IMR-90 (cell line): Measurements from ENCODE around the gene IFRD1. TPM values are rescaled to one million over a fixed set of nuclear protein-coding genes. Genes with fewer than 3 reads are reported as not detected.

Experiments used
- ATAC-seq: fragments of 200-7000 bp; cut with Tn5 transposase; 2 replicates; pipeline ENCODE4 v1.9.1; 2020; ENCODE audit warnings: low read depth, mild to moderate bottlenecking, moderate library complexity
- BruUV-seq: library from RNA; stranded (reverse); fragments of 400-500 nt; replicated peaks from 2 replicates; lab custom pipeline; 2021; lab: Mats Ljungman, UMichigan
- CTCF ChIA-PET: fragments of 300-600 bp; formaldehyde crosslinking; extraction: SDS; loops from one replicate; lab custom pipeline; 2021; ENCODE audit warnings: antibody characterized with exemption; lab: Yijun Ruan, JAX
- POLR2A ChIA-PET: fragments of 300-600 bp; sonication (Branson Sonifier 250); formaldehyde crosslinking; loops from one replicate; lab custom pipeline; 2022; ENCODE audit warnings: antibody characterized with exemption; ENCODE audit not compliant: unreplicated experiment; lab: Charles Lee
- DNase-seq: peaks from one replicate; pipeline ENCODE4 v3.0.0; 2013
- H2AFZ ChIP-seq: replicated peaks from 2 replicates; pipeline ENCODE3; 2013; ENCODE audit warnings: low read length, mild to moderate bottlenecking; ENCODE audit not compliant: poor library complexity
- H2AK5ac ChIP-seq: 2 replicates; pipeline ENCODE4 v1.6.1; 2013; ENCODE audit warnings: low read depth, low read length, inconsistent platforms
- H2AK9ac ChIP-seq: replicated peaks from 2 replicates; pipeline ENCODE3; 2013; ENCODE audit warnings: mild to moderate bottlenecking, low read depth, low read length, moderate library complexity; ENCODE audit not compliant: poor library complexity
- H2BK120ac ChIP-seq: 2 replicates; pipeline ENCODE4 v1.6.1; 2013; ENCODE audit warnings: low read depth, low read length, inconsistent platforms
- H2BK15ac ChIP-seq: 3 replicates; pipeline ENCODE4 v1.6.1; 2013; ENCODE audit warnings: low read depth, low read length, inconsistent platforms
- H2BK20ac ChIP-seq: 2 replicates; pipeline ENCODE4 v1.6.1; 2013; ENCODE audit warnings: low read depth, mild to moderate bottlenecking, inconsistent platforms, low read length, moderate library complexity
- H2BK5ac ChIP-seq: 2 replicates; pipeline ENCODE4 v1.6.1; 2013; ENCODE audit warnings: mild to moderate bottlenecking, low read depth, low read length, inconsistent platforms; ENCODE audit not compliant: poor library complexity, severe bottlenecking
- H3K14ac ChIP-seq: replicated peaks from 2 replicates; pipeline ENCODE4 v1.6.1; 2013; ENCODE audit warnings: low read depth, low read length, inconsistent platforms
- H3K18ac ChIP-seq: 2 replicates; pipeline ENCODE4 v1.6.1; 2013; ENCODE audit warnings: low read depth, low read length, control low read depth
- H3K23ac ChIP-seq: 2 replicates; pipeline ENCODE4 v1.6.1; 2013; ENCODE audit warnings: low read depth, low read length, inconsistent platforms
- H3K27ac ChIP-seq: 2 replicates; pipeline ENCODE4 v1.5.1; 2013; ENCODE audit warnings: mild to moderate bottlenecking, control low read depth, low read length; ENCODE audit not compliant: insufficient read depth
- H3K27me3 ChIP-seq: 2 replicates; pipeline ENCODE4 v1.6.1; 2013; ENCODE audit warnings: low read length; ENCODE audit not compliant: control insufficient read depth, insufficient read depth
- H3K36me3 ChIP-seq: 2 replicates; pipeline ENCODE4 v1.6.1; 2013; ENCODE audit warnings: low read length, mixed read lengths; ENCODE audit not compliant: control insufficient read depth, insufficient read depth
- H3K4ac ChIP-seq: 2 replicates; pipeline ENCODE4 v1.6.1; 2013; ENCODE audit warnings: low read depth, low read length, inconsistent platforms
- H3K4me1 ChIP-seq: 2 replicates; pipeline ENCODE4 v1.6.1; 2013; ENCODE audit warnings: low read length, mixed read lengths; ENCODE audit not compliant: control insufficient read depth, insufficient read depth
- H3K4me2 ChIP-seq: 2 replicates; pipeline ENCODE4 v1.6.1; 2013; ENCODE audit warnings: low read depth, mild to moderate bottlenecking, control low read depth, low read length, moderate library complexity
- H3K4me3 ChIP-seq: 2 replicates; pipeline ENCODE4 v1.5.1; 2013; ENCODE audit warnings: low read depth, mild to moderate bottlenecking, control low read depth, low read length, moderate library complexity; ENCODE audit not compliant: insufficient read depth
- H3K56ac ChIP-seq: 2 replicates; pipeline ENCODE4 v1.6.1; 2013; ENCODE audit warnings: low read length, inconsistent platforms; ENCODE audit not compliant: insufficient read depth; ENCODE audit errors: extremely low read depth
- H3K79me1 ChIP-seq, 2 experiments: 2 replicates each; pipeline ENCODE4 v1.6.1; 2013; ENCODE audit warnings: low read length in 2 of 2, inconsistent platforms in 1 of 2, low read depth in 1 of 2
- H3K9ac ChIP-seq: 2 replicates; pipeline ENCODE4 v1.6.1; 2013; ENCODE audit warnings: low read depth, low read length, control low read depth
- H3K9me1 ChIP-seq: 2 replicates; pipeline ENCODE4 v1.6.1; 2013; ENCODE audit warnings: low read length, inconsistent platforms; ENCODE audit not compliant: insufficient read depth
- H3K9me3 ChIP-seq: 2 replicates; pipeline ENCODE4 v1.6.1; 2013; ENCODE audit warnings: low read length; ENCODE audit not compliant: control insufficient read depth, insufficient read depth
- H4K20me1 ChIP-seq: 2 replicates; pipeline ENCODE4 v1.6.1; 2013; ENCODE audit warnings: low read length, inconsistent platforms; ENCODE audit not compliant: insufficient read depth
- H4K5ac ChIP-seq: 2 replicates; pipeline ENCODE4 v1.6.1; 2013; ENCODE audit warnings: mild to moderate bottlenecking, low read depth, low read length, control low read depth
- H4K8ac ChIP-seq, 2 experiments: 2 replicates each; pipeline ENCODE4 v1.6.1; 2013; ENCODE audit warnings: low read depth in 2 of 2, low read length in 2 of 2, control low read depth in 1 of 2, inconsistent platforms in 1 of 2
- H4K91ac ChIP-seq: 2 replicates; pipeline ENCODE4 v1.6.1; 2013; ENCODE audit warnings: low read depth, low read length, inconsistent platforms; ENCODE audit not compliant: insufficient read depth
- CEBPB ChIP-seq: IDR thresholded peaks from 2 replicates; pipeline ENCODE4 v1.6.1; 2012; ENCODE audit warnings: low read depth, low read length, improper control_type of control experiment
- CTCF ChIP-seq: conservative IDR thresholded peaks from 2 replicates; pipeline ENCODE4 v1.5.1; 2012; ENCODE audit warnings: mild to moderate bottlenecking, low read depth, low read length, improper control_type of control experiment
- ELK1 ChIP-seq: fragments of 150-350 bp; IDR thresholded peaks from 2 replicates; pipeline ENCODE4 v1.6.1; 2016; ENCODE audit warnings: low read depth, mild to moderate bottlenecking, low read length, moderate library complexity, borderline replicate concordance
- FOS ChIP-seq: fragments of 150-350 bp; IDR thresholded peaks from 2 replicates; pipeline ENCODE4 v1.6.1; 2016; ENCODE audit warnings: low read depth, low read length
- MAFK ChIP-seq: IDR thresholded peaks from 2 replicates; pipeline ENCODE4 v1.6.1; 2012; ENCODE audit warnings: low read depth, low read length, improper control_type of control experiment
- MAZ ChIP-seq: IDR thresholded peaks from 2 replicates; pipeline ENCODE4 v1.6.1; 2012; ENCODE audit warnings: low read depth, mild to moderate bottlenecking, low read length, improper control_type of control experiment, moderate library complexity, borderline replicate concordance
- MXI1 ChIP-seq: IDR thresholded peaks from 2 replicates; pipeline ENCODE4 v1.6.1; 2012; ENCODE audit warnings: low read depth, mild to moderate bottlenecking, low read length, moderate library complexity, borderline replicate concordance
- NFE2L2 ChIP-seq: fragments of 150-350 bp; IDR thresholded peaks from 2 replicates; pipeline ENCODE4 v1.6.1; 2016; ENCODE audit warnings: low read depth, mild to moderate bottlenecking, low read length
- POLR2A ChIP-seq: IDR thresholded peaks from 2 replicates; pipeline ENCODE4 v1.6.1; 2012; ENCODE audit warnings: mild to moderate bottlenecking, low read depth, low read length
- RAD21 ChIP-seq: IDR thresholded peaks from 2 replicates; pipeline ENCODE4 v1.6.1; 2012; ENCODE audit warnings: low read length, improper control_type of control experiment
- RCOR1 ChIP-seq: IDR thresholded peaks from 2 replicates; pipeline ENCODE4 v1.6.1; 2012; ENCODE audit warnings: mild to moderate bottlenecking, low read length, improper control_type of control experiment; ENCODE audit not compliant: insufficient replicate concordance
- RFX5 ChIP-seq: IDR thresholded peaks from 2 replicates; pipeline ENCODE4 v1.8.0; 2012; ENCODE audit warnings: low read depth, mild to moderate bottlenecking, low read length, moderate library complexity
- SMC3 ChIP-seq: fragments of 150-350 bp; IDR thresholded peaks from 2 replicates; pipeline ENCODE4 v1.6.1; 2016; ENCODE audit warnings: low read depth, mild to moderate bottlenecking, antibody characterized with exemption, low read length, moderate library complexity
- WGBS, 2 experiments: methylation state at CpG; one replicate each; pipeline versions ENCODE4 v1.1.5 to v1.1.7; 2013; ENCODE audit warnings: missing lambda C conversion rate in 2 of 2; ENCODE audit not compliant: insufficient read length in 1 of 2; ENCODE audit errors: extremely low coverage in 2 of 2; 5-methylcytosine and 5-hydroxymethylcytosine counted together
- dilution Hi-C: fragments of 300-500 bp; cut with HindIII; formaldehyde crosslinking; loops from one replicate; pipeline ENCODE4 v1.14.3; 2018; ENCODE audit warnings: low sequenced_read_pairs; ENCODE audit not compliant: unreplicated experiment
- in situ Hi-C: fragments of 300-500 bp; cut with MboI; formaldehyde crosslinking; loops from 3 replicates; pipeline ENCODE4 v1.14.3; 2019; ENCODE audit warnings: low sequenced_read_pairs, inconsistent platforms, mixed read lengths
- intact Hi-C: fragments of 100-400 bp; cut with micrococcal nuclease; formaldehyde crosslinking; loops from 2 replicates; pipeline ENCODE4 v1.10.0; 2022
- polyA plus RNA-seq, 3 experiments: library from polyadenylated mRNA; depleted of rRNA; stranded (reverse); fragments of >200 nt; gene quantifications; 2 replicates each; pipeline ENCODE4 v1.2.3, GENCODE V29; 2012; ENCODE audit warnings: low replicate concordance in 1 of 3
- total RNA-seq: library from RNA; depleted of rRNA; stranded (reverse); fragments of >200 nt; gene quantifications from 2 replicates; pipeline ENCODE4 v1.2.3, GENCODE V29; 2012
- TF ChIP-seq, protein P1 (sequence below): fragments of 150-350 bp; IDR thresholded peaks from 2 replicates; pipeline ENCODE4 v1.6.1; 2017; ENCODE audit warnings: mild to moderate bottlenecking, antibody characterized with exemption, low read length, low read depth

IFRD1 gene
- total and polyA plus RNA-seq, 2 of the 4 experiments (the other 2 are of a cell fraction), result 18.3 to 25.3 TPM

GRCh38 chr7:112446431-112446830 lies 3.8 kb upstream of the IFRD1 start:
- in situ Hi-C loops, result no loop called here
- POLR2A ChIA-PET, result no interaction called here

More at GRCh38 chr7:112446431-112446830, 3.8 kb upstream of the IFRD1 start:
- Histone ChIP-seq H3K4me2 (no peak overlapping the region), H3K27ac (no peak overlapping the region), H3K14ac (no peak overlapping the region), H2BK15ac (no peak overlapping the region), H3K18ac (no peak overlapping the region), H2AFZ (no peak overlapping the region), H4K8ac (no peak overlapping the region), H2AK9ac (no peak overlapping the region), H3K9me1 (no peaks in the 10 kb centered on the region), H3K9ac (no peak overlapping the region), H2BK20ac (no peak overlapping the region), H3K4me3 (no peak overlapping the region), H4K20me1 (peaks cover 7% of the 10 kb centered on the region), H2BK5ac (no peak overlapping the region), H4K91ac (no peak overlapping the region), H3K4ac (no peak overlapping the region), H2BK120ac (no peak overlapping the region), H3K79me1 (peaks cover 5 to 10% of the 10 kb centered on the region in 2 experiments; a peak in 2 of 4 replicates), H2AK5ac (no peak overlapping the region), H3K4me1 (no peaks in the 10 kb centered on the region; the same call in 1 of the 2 replicates), H3K36me3 (no peaks in the 10 kb centered on the region), H3K9me3 (no peaks in the 10 kb centered on the region), H3K56ac (no peak overlapping the region), H3K23ac (no peak overlapping the region), H4K5ac (no peak overlapping the region), H3K27me3 (no peaks in the 10 kb centered on the region)
- 46% methylated on average over 2 of the region's 3 CpGs; no CpG with 5 or more reads in 1 of the 2 experiments for WGBS, 2 experiments
- no TSS peak for BruUV-seq
- ATAC-seq (no peak), DNase-seq (no peak)
- CTCF ChIA-PET, result no interaction called here
- TF ChIP-seq SMC3 (no peak), MAFK (no peak), POLR2A (no peak), NFE2L2 (no peak), MAZ (no peak), RAD21 (no peak), RFX5 (no peak), MXI1 (no peak), FOS (no peak), ELK1 (no peak), CEBPB (no peak), CTCF (no peak), RCOR1 (no peak)
- TF ChIP-seq, protein P1, sequence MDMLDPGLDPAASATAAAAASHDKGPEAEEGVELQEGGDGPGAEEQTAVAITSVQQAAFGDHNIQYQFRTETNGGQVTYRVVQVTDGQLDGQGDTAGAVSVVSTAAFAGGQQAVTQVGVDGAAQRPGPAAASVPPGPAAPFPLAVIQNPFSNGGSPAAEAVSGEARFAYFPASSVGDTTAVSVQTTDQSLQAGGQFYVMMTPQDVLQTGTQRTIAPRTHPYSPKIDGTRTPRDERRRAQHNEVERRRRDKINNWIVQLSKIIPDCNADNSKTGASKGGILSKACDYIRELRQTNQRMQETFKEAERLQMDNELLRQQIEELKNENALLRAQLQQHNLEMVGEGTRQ, result no peak
- dilution Hi-C loops, result no loop called here
- intact Hi-C loops, result no loop called here
